Nephron (organoid): ENCODE data around the gene EEPD1.

Source experiments
- H3K27ac Mint-ChIP-seq, 3 experiments: 2 replicates each; pipeline ENCODE4 v1.8.0; 2020; ENCODE audit warnings: mixed read lengths in 3 of 3, mild to moderate bottlenecking in 2 of 3, moderate library complexity in 1 of 3
- H3K27me3 Mint-ChIP-seq: 2 replicates; pipeline ENCODE4 v1.8.0; 2021; ENCODE audit warnings: low read depth, mild to moderate bottlenecking, moderate library complexity, mixed read lengths
- H3K36me3 Mint-ChIP-seq: 2 replicates; pipeline ENCODE4 v1.8.0; 2020; ENCODE audit warnings: low read depth, mixed read lengths
- H3K4me1 Mint-ChIP-seq: 2 replicates; pipeline ENCODE4 v1.8.0; 2020; ENCODE audit warnings: mixed read lengths
- H3K4me3 Mint-ChIP-seq, 3 experiments: 2 replicates each; pipeline ENCODE4 v1.8.0; 2020; ENCODE audit warnings: mild to moderate bottlenecking in 3 of 3, mixed read lengths in 3 of 3, moderate library complexity in 2 of 3
- H3K9me3 Mint-ChIP-seq: 2 replicates; pipeline ENCODE4 v1.8.0; 2020; ENCODE audit warnings: mixed read lengths
- CTCF ChIP-seq, 3 experiments: fragments of 200-600 bp; sonication (generic); IDR thresholded peaks; one replicate each; pipeline ENCODE4 v1.5.0; 2021; ENCODE audit warnings: antibody characterized with exemption in 3 of 3; ENCODE audit not compliant: unreplicated experiment in 3 of 3

Gene EEPD1

DNA sequence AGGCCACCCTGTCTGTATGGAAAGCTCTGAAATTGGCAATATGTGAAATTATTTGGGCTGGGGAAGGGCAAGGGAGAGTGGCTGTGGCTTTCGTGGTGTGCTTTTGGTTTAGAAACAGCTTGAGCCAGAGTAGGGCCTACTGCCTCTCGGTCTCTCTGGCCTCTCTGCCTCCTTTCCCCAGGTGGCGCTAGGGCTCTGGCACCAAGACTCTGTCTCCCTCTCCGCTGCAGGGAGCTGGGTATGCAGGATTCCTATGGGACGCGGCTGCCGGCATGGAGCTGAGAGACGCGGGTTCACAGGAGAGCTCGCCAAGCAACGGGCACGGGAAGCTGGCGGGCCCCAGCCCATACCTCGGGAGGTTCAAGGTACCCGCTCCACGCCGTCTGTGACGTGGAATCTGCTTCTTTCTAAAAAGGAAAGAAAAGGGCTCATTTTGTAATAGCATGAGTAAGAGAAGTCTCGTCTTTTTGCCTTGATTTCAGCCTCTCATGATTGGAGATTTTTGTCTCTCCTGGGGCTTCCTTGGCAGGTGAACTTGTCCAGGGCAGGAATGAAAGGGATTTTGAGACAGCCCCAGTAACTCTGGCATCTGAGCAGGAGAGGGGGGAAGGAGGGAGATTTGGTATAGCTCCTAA lies 131.5 kb downstream of the EEPD1 start:
- no peak for TF ChIP-seq CTCF (IDR thresholded peaks at IDR 0.05; ENCODE audit: unreplicated experiment in 3 of 3)
- Mint-ChIP-seq H3K4me3 (no peak overlapping the region), H3K27me3 (peaks cover 13% of the 10 kb centered on the region), H3K36me3 (peaks cover 19% of the 10 kb centered on the region), H3K27ac (peak overlapping the region in 1 of 3 experiments; percentile 21), H3K4me1 (peaks cover 48% of the 10 kb centered on the region), H3K9me3 (no peaks in the 10 kb centered on the region)

- Mint-ChIP-seq H3K4me1 (peaks cover 41% of the 10 kb centered on the region), H3K27me3 (peaks cover 13% of the 10 kb centered on the region), H3K36me3 (peaks cover 19% of the 10 kb centered on the region), H3K4me3 (no peak overlapping the region), H3K9me3 (no peaks in the 10 kb centered on the region), H3K27ac (no peak overlapping the region)
- TF ChIP-seq CTCF (IDR thresholded peaks at IDR 0.05; ENCODE audit: unreplicated experiment in 3 of 3): no peak
Measured at GRCh38 chr7:36285276-36285675, 132.2 kb downstream of the EEPD1 start.

GRCh38 chr7:36286226-36286625 lies 133.2 kb downstream of the EEPD1 start:
- Mint-ChIP-seq H3K27me3 (peaks cover 13% of the 10 kb centered on the region), H3K36me3 (peaks cover 24% of the 10 kb centered on the region), H3K4me1 (peaks cover 33% of the 10 kb centered on the region), H3K27ac (peak overlapping the region in 2 of 3 experiments; percentile 14 to 45), H3K9me3 (no peaks in the 10 kb centered on the region), H3K4me3 (no peak overlapping the region)
- TF ChIP-seq CTCF (IDR thresholded peaks at IDR 0.05; ENCODE audit: unreplicated experiment in 3 of 3): no peak

DNA sequence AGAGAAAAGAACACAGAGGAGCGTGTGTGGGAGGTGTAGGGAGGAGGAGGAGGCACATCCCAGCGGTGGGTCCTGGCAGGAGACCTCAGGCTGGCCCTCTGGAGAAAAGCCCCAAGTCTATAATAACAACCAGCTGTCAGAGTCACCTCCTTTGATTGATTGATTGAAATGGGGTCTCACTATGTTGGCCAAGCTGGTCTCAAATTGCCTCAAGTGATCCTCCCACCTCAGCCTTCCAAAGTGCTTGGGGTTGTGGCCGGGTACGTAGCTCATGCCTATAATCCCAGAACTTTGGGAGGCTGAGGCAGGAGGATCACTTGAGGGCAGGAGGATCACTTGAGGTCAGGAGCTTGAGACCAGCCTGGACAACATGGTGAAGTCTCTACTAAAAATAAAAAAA lies 133.6 kb downstream of the EEPD1 start:
- Mint-ChIP-seq H3K27me3 (peaks cover 13% of the 10 kb centered on the region), H3K27ac (peak overlapping the region in 2 of 3 experiments; percentile 14 to 45), H3K36me3 (peaks cover 26% of the 10 kb centered on the region), H3K4me1 (peaks cover 33% of the 10 kb centered on the region), H3K9me3 (no peaks in the 10 kb centered on the region), H3K4me3 (no peak overlapping the region)
- no peak for TF ChIP-seq CTCF (IDR thresholded peaks at IDR 0.05; ENCODE audit: unreplicated experiment in 3 of 3)

DNA sequence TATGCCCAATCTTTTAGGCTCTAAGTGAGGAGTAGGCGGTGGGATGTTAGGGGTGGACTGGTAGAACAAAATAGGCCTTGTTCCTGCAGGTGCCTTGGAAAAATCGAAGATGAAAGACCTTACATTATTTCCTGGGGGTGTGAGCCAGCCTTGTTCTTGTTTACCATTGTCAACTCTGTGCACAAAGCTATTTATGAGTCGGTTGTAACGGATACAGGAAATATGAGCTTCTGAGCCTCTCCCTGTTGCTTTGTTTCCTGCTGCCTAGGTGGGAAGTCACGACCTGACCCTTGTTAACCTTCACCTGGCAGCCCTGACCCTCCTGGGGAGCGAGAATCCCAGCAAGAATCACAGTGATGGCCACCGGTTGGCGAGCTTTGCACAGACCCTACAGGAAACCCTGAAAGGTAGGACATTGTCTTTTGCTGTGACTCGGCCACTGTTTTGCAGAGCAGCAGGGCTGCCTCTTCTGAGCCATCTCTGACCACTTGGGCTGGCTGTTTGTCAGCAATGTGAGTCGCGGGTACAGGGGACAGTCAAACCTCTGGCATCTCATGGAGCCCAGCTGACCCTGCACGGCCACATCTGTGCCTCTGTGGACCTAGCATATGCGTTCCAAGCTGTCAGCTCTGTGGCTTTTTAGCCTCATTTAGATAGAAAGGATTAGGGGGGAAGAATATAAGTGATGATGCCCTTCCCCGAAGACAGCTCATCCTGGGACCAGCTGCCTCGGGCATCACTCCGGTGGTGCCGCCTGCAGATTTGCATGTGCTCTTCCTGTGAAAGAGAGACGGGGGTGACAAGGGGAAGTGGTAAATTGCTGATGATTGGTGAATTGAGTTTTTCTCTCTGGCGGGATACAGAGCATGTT lies 134.6 kb downstream of the EEPD1 start:
- no peak for TF ChIP-seq CTCF (IDR thresholded peaks at IDR 0.05; ENCODE audit: unreplicated experiment in 3 of 3)
- peaks cover 26% of the 10 kb centered on the region for H3K36me3 Mint-ChIP-seq
- H3K4me1 Mint-ChIP-seq: peaks cover 37% of the 10 kb centered on the region
- H3K27me3 Mint-ChIP-seq: peaks cover 13% of the 10 kb centered on the region
- peak overlapping the region in 2 of 3 experiments; percentile 44 to 48 for H3K27ac Mint-ChIP-seq
- H3K4me3 Mint-ChIP-seq: no peak overlapping the region
- H3K9me3 Mint-ChIP-seq: no peaks in the 10 kb centered on the region
